IMR-90 (cell line): ENCODE results near the gene KRTAP9-6. TPM values are rescaled to one million over a fixed set of nuclear protein-coding genes. Genes with fewer than 3 reads are reported as not detected.
"Not testable (repeated sequence)": the region's sequence is repeated elsewhere in the genome, so short reads cannot be mapped to it uniquely, and the experiment has no call there.

Source experiments
- ATAC-seq: fragments of 200-7000 bp; cut with Tn5 transposase; 2 replicates; pipeline ENCODE4 v1.9.1; 2020; ENCODE audit warnings: low read depth, mild to moderate bottlenecking, moderate library complexity
- BruUV-seq: library from RNA; stranded (reverse); fragments of 400-500 nt; replicated peaks from 2 replicates; lab custom pipeline; 2021; lab: Mats Ljungman, UMichigan
- CTCF ChIA-PET: fragments of 300-600 bp; formaldehyde crosslinking; extraction: SDS; loops from one replicate; lab custom pipeline; 2021; ENCODE audit warnings: antibody characterized with exemption; lab: Yijun Ruan, JAX
- POLR2A ChIA-PET: fragments of 300-600 bp; sonication (Branson Sonifier 250); formaldehyde crosslinking; loops from one replicate; lab custom pipeline; 2022; ENCODE audit warnings: antibody characterized with exemption; ENCODE audit not compliant: unreplicated experiment; lab: Charles Lee
- DNase-seq: peaks from one replicate; pipeline ENCODE4 v3.0.0; 2013
- H2AFZ ChIP-seq: replicated peaks from 2 replicates; pipeline ENCODE3; 2013; ENCODE audit warnings: low read length, mild to moderate bottlenecking; ENCODE audit not compliant: poor library complexity
- H2AK5ac ChIP-seq: 2 replicates; pipeline ENCODE4 v1.6.1; 2013; ENCODE audit warnings: low read depth, low read length, inconsistent platforms
- H2AK9ac ChIP-seq: replicated peaks from 2 replicates; pipeline ENCODE3; 2013; ENCODE audit warnings: mild to moderate bottlenecking, low read depth, low read length, moderate library complexity; ENCODE audit not compliant: poor library complexity
- H2BK120ac ChIP-seq: 2 replicates; pipeline ENCODE4 v1.6.1; 2013; ENCODE audit warnings: low read depth, low read length, inconsistent platforms
- H2BK15ac ChIP-seq: 3 replicates; pipeline ENCODE4 v1.6.1; 2013; ENCODE audit warnings: low read depth, low read length, inconsistent platforms
- H2BK20ac ChIP-seq: 2 replicates; pipeline ENCODE4 v1.6.1; 2013; ENCODE audit warnings: low read depth, mild to moderate bottlenecking, inconsistent platforms, low read length, moderate library complexity
- H2BK5ac ChIP-seq: 2 replicates; pipeline ENCODE4 v1.6.1; 2013; ENCODE audit warnings: mild to moderate bottlenecking, low read depth, low read length, inconsistent platforms; ENCODE audit not compliant: poor library complexity, severe bottlenecking
- H3K14ac ChIP-seq: replicated peaks from 2 replicates; pipeline ENCODE4 v1.6.1; 2013; ENCODE audit warnings: low read depth, low read length, inconsistent platforms
- H3K18ac ChIP-seq: 2 replicates; pipeline ENCODE4 v1.6.1; 2013; ENCODE audit warnings: low read depth, low read length, control low read depth
- H3K23ac ChIP-seq: 2 replicates; pipeline ENCODE4 v1.6.1; 2013; ENCODE audit warnings: low read depth, low read length, inconsistent platforms
- H3K27ac ChIP-seq: 2 replicates; pipeline ENCODE4 v1.5.1; 2013; ENCODE audit warnings: mild to moderate bottlenecking, control low read depth, low read length; ENCODE audit not compliant: insufficient read depth
- H3K27me3 ChIP-seq: 2 replicates; pipeline ENCODE4 v1.6.1; 2013; ENCODE audit warnings: low read length; ENCODE audit not compliant: control insufficient read depth, insufficient read depth
- H3K36me3 ChIP-seq: 2 replicates; pipeline ENCODE4 v1.6.1; 2013; ENCODE audit warnings: low read length, mixed read lengths; ENCODE audit not compliant: control insufficient read depth, insufficient read depth
- H3K4ac ChIP-seq: 2 replicates; pipeline ENCODE4 v1.6.1; 2013; ENCODE audit warnings: low read depth, low read length, inconsistent platforms
- H3K4me1 ChIP-seq: 2 replicates; pipeline ENCODE4 v1.6.1; 2013; ENCODE audit warnings: low read length, mixed read lengths; ENCODE audit not compliant: control insufficient read depth, insufficient read depth
- H3K4me2 ChIP-seq: 2 replicates; pipeline ENCODE4 v1.6.1; 2013; ENCODE audit warnings: low read depth, mild to moderate bottlenecking, control low read depth, low read length, moderate library complexity
- H3K4me3 ChIP-seq: 2 replicates; pipeline ENCODE4 v1.5.1; 2013; ENCODE audit warnings: low read depth, mild to moderate bottlenecking, control low read depth, low read length, moderate library complexity; ENCODE audit not compliant: insufficient read depth
- H3K56ac ChIP-seq: 2 replicates; pipeline ENCODE4 v1.6.1; 2013; ENCODE audit warnings: low read length, inconsistent platforms; ENCODE audit not compliant: insufficient read depth; ENCODE audit errors: extremely low read depth
- H3K79me1 ChIP-seq, 2 experiments: 2 replicates each; pipeline ENCODE4 v1.6.1; 2013; ENCODE audit warnings: low read length in 2 of 2, inconsistent platforms in 1 of 2, low read depth in 1 of 2
- H3K9ac ChIP-seq: 2 replicates; pipeline ENCODE4 v1.6.1; 2013; ENCODE audit warnings: low read depth, low read length, control low read depth
- H3K9me1 ChIP-seq: 2 replicates; pipeline ENCODE4 v1.6.1; 2013; ENCODE audit warnings: low read length, inconsistent platforms; ENCODE audit not compliant: insufficient read depth
- H3K9me3 ChIP-seq: 2 replicates; pipeline ENCODE4 v1.6.1; 2013; ENCODE audit warnings: low read length; ENCODE audit not compliant: control insufficient read depth, insufficient read depth
- H4K20me1 ChIP-seq: 2 replicates; pipeline ENCODE4 v1.6.1; 2013; ENCODE audit warnings: low read length, inconsistent platforms; ENCODE audit not compliant: insufficient read depth
- H4K5ac ChIP-seq: 2 replicates; pipeline ENCODE4 v1.6.1; 2013; ENCODE audit warnings: mild to moderate bottlenecking, low read depth, low read length, control low read depth
- H4K8ac ChIP-seq, 2 experiments: 2 replicates each; pipeline ENCODE4 v1.6.1; 2013; ENCODE audit warnings: low read depth in 2 of 2, low read length in 2 of 2, control low read depth in 1 of 2, inconsistent platforms in 1 of 2
- H4K91ac ChIP-seq: 2 replicates; pipeline ENCODE4 v1.6.1; 2013; ENCODE audit warnings: low read depth, low read length, inconsistent platforms; ENCODE audit not compliant: insufficient read depth
- MAFK ChIP-seq: IDR thresholded peaks from 2 replicates; pipeline ENCODE4 v1.6.1; 2012; ENCODE audit warnings: low read depth, low read length, improper control_type of control experiment
- MXI1 ChIP-seq: IDR thresholded peaks from 2 replicates; pipeline ENCODE4 v1.6.1; 2012; ENCODE audit warnings: low read depth, mild to moderate bottlenecking, low read length, moderate library complexity, borderline replicate concordance
- NFE2L2 ChIP-seq: fragments of 150-350 bp; IDR thresholded peaks from 2 replicates; pipeline ENCODE4 v1.6.1; 2016; ENCODE audit warnings: low read depth, mild to moderate bottlenecking, low read length
- RFX5 ChIP-seq: IDR thresholded peaks from 2 replicates; pipeline ENCODE4 v1.8.0; 2012; ENCODE audit warnings: low read depth, mild to moderate bottlenecking, low read length, moderate library complexity
- USF2 ChIP-seq: fragments of 150-350 bp; IDR thresholded peaks from 2 replicates; pipeline ENCODE4 v1.6.1; 2017; ENCODE audit warnings: mild to moderate bottlenecking, antibody characterized with exemption, low read length, low read depth
- WGBS, 2 experiments: methylation state at CpG; one replicate each; pipeline versions ENCODE4 v1.1.5 to v1.1.7; 2013; ENCODE audit warnings: missing lambda C conversion rate in 2 of 2; ENCODE audit not compliant: insufficient read length in 1 of 2; ENCODE audit errors: extremely low coverage in 2 of 2; 5-methylcytosine and 5-hydroxymethylcytosine counted together
- dilution Hi-C: fragments of 300-500 bp; cut with HindIII; formaldehyde crosslinking; loops from one replicate; pipeline ENCODE4 v1.14.3; 2018; ENCODE audit warnings: low sequenced_read_pairs; ENCODE audit not compliant: unreplicated experiment
- in situ Hi-C: fragments of 300-500 bp; cut with MboI; formaldehyde crosslinking; loops from 3 replicates; pipeline ENCODE4 v1.14.3; 2019; ENCODE audit warnings: low sequenced_read_pairs, inconsistent platforms, mixed read lengths
- intact Hi-C: fragments of 100-400 bp; cut with micrococcal nuclease; formaldehyde crosslinking; loops from 2 replicates; pipeline ENCODE4 v1.10.0; 2022
- polyA plus RNA-seq, 3 experiments: library from polyadenylated mRNA; depleted of rRNA; stranded (reverse); fragments of >200 nt; gene quantifications; 2 replicates each; pipeline ENCODE4 v1.2.3, GENCODE V29; 2012; ENCODE audit warnings: low replicate concordance in 1 of 3
- total RNA-seq: library from RNA; depleted of rRNA; stranded (reverse); fragments of >200 nt; gene quantifications from 2 replicates; pipeline ENCODE4 v1.2.3, GENCODE V29; 2012

Gene KRTAP9-6
- total and polyA plus RNA-seq, 2 of the 4 experiments (the other 2 are of a cell fraction) = not detected

- Histone ChIP-seq H2AK9ac (no peak overlapping the region), H3K9me1 (no peaks in the 10 kb centered on the region), H3K56ac (no peak overlapping the region), H3K27ac (no peak overlapping the region), H4K5ac (no peak overlapping the region), H3K14ac (no peak overlapping the region), H2BK5ac (no peak overlapping the region), H3K18ac (no peak overlapping the region), H3K36me3 (no peaks in the 10 kb centered on the region), H2BK15ac (no peak overlapping the region), H3K4ac (no peak overlapping the region), H3K79me1 (no peaks in the 10 kb centered on the region), H4K8ac (no peak overlapping the region), H2BK120ac (no peak overlapping the region), H2BK20ac (no peak overlapping the region), H3K27me3 (peaks cover 2% of the 10 kb centered on the region), H3K23ac (no peak overlapping the region), H4K91ac (no peak overlapping the region), H2AK5ac (no peak overlapping the region), H3K4me3 (no peak overlapping the region), H3K4me2 (no peak overlapping the region), H4K20me1 (no peaks in the 10 kb centered on the region), H2AFZ (no peak overlapping the region), H3K9me3 (no peaks in the 10 kb centered on the region), H3K4me1 (no peaks in the 10 kb centered on the region), H3K9ac (no peak overlapping the region)
- POLR2A ChIA-PET = no interaction called here
- no peak for TF ChIP-seq RFX5
- no peak for TF ChIP-seq MXI1
- TF ChIP-seq USF2 = no peak
- no peak for TF ChIP-seq NFE2L2
- TF ChIP-seq MAFK = no peak
- intact Hi-C loops = no loop called here
- no TSS peak for BruUV-seq
- WGBS, 2 experiments = no CpG with 5 or more reads among the region's 6 CpGs
- ATAC-seq = no peak
- CTCF ChIA-PET = no interaction called here
- dilution Hi-C loops = no loop called here
- DNase-seq = no peak
- in situ Hi-C loops = no loop called here
Observed at GRCh38 chr17:41231731-41232130, 33.4 kb upstream of the KRTAP9-6 start.

- in situ Hi-C loops, H2BK5ac ChIP-seq, H2AK5ac ChIP-seq, H3K23ac ChIP-seq, H3K4ac ChIP-seq, H3K14ac ChIP-seq, H4K5ac ChIP-seq, intact Hi-C loops, H3K9me1 ChIP-seq, H3K4me2 ChIP-seq, H3K9me3 ChIP-seq, H3K27ac ChIP-seq, H3K18ac ChIP-seq, BruUV-seq, H3K27me3 ChIP-seq, H3K79me1 ChIP-seq, dilution Hi-C loops, H2BK15ac ChIP-seq, H2BK20ac ChIP-seq, POLR2A ChIA-PET, H3K4me3 ChIP-seq, ATAC-seq, CTCF ChIA-PET, H3K56ac ChIP-seq, H3K36me3 ChIP-seq, H2AFZ ChIP-seq, H4K91ac ChIP-seq, H2AK9ac ChIP-seq, H4K8ac ChIP-seq, H3K4me1 ChIP-seq, H4K20me1 ChIP-seq, DNase-seq, H3K9ac ChIP-seq, H2BK120ac ChIP-seq: not testable (repeated sequence)
- no CpG with 5 or more reads among the region's 1 CpG for WGBS, 2 experiments
Observed at GRCh38 chr17:41232399-41233105, 32.6 kb upstream of the KRTAP9-6 start, which contains the start of gene KRTAP9-3. KRTAP9-3 (plus strand) TSS chr17:41232449; CDS start chr17:41232502, 53 bp downstream.
